GM19455 (cell line): ENCODE data around the gene UFC1.
A peak's percentile ranks its signal among the peaks of the same experiment; 100 is the strongest.
"Not testable (repeated sequence)": the region's sequence is repeated elsewhere in the genome, so short reads cannot be mapped to it uniquely, and the experiment has no call there.

Source experiments
- ATAC-seq: cut with Tn5 transposase; IDR thresholded peaks from one replicate; pipeline ENCODE4 v1.9.1; 2021; ENCODE audit not compliant: unreplicated experiment

UFC1 gene

GRCh38 chr1:161153682-161154337 is at the start of gene UFC1:
UFC1 (plus strand) TSS chr1:161153978; CDS start chr1:161153998, 20 bp downstream.
- peak; percentile 85 for ATAC-seq

- no peak for ATAC-seq
These were observed 47.3 kb upstream of the UFC1 start for GRCh38 chr1:161106431-161106830.

GRCh38 chr1:161111117-161111516 is 42.7 kb upstream of the UFC1 start:
- no peak for ATAC-seq

- ATAC-seq = no peak
These were observed 42.3 kb upstream of the UFC1 start for GRCh38 chr1:161111527-161111926.

- ATAC-seq = no peak
These were observed 39.9 kb upstream of the UFC1 start for GRCh38 chr1:161113915-161114314.

GRCh38 chr1:161114556-161114955 is 39.2 kb upstream of the UFC1 start:
- ATAC-seq = no peak

GRCh38 chr1:161115132-161115711 is 38.6 kb upstream of the UFC1 start:
- ATAC-seq = no peak

- not testable (repeated sequence) for ATAC-seq
These were observed 37.8 kb upstream of the UFC1 start for GRCh38 chr1:161115961-161116360.

- peak; percentile 82 for ATAC-seq
These were observed 35.8 kb upstream of the UFC1 start, which contains the start of the genes NIT1 and PFDN2 for GRCh38 chr1:161117759-161118581. NIT1 (plus strand) TSS chr1:161118105; CDS start chr1:161118177, 72 bp downstream. PFDN2 (minus strand) TSS chr1:161118037; CDS start chr1:161118026, 11 bp downstream.

- ATAC-seq = no peak
These were observed 34.5 kb upstream of the UFC1 start for GRCh38 chr1:161119092-161119903.

GRCh38 chr1:161121042-161121650 is 32.6 kb upstream of the UFC1 start:
- ATAC-seq = no peak

GRCh38 chr1:161121834-161122233 is 31.9 kb upstream of the UFC1 start:
- ATAC-seq = no peak

GRCh38 chr1:161122967-161123366 is 30.8 kb upstream of the UFC1 start:
- no peak for ATAC-seq

- ATAC-seq = no peak
These were observed 26.1 kb upstream of the UFC1 start for GRCh38 chr1:161127649-161128048.

- no peak for ATAC-seq
These were observed 25.0 kb upstream of the UFC1 start for GRCh38 chr1:161128591-161129420.

- no peak for ATAC-seq
These were observed 23.5 kb upstream of the UFC1 start for GRCh38 chr1:161130266-161130665.

GRCh38 chr1:161131523-161132409 is 22.0 kb upstream of the UFC1 start:
- ATAC-seq = peak; percentile 3

- ATAC-seq = peak; percentile 92
These were observed 21.2 kb upstream of the UFC1 start, which contains the start of gene DEDD for GRCh38 chr1:161132410-161133219. DEDD (minus strand) TSS chr1:161132667; CDS start chr1:161124462, 8,205 bp downstream.
